ACC112 (cell line): Measurements from ENCODE around the gene TANGO2.

ENCODE experiments used
- H2AFZ ChIP-seq: fragments of 200-600 bp; sonication (generic); one replicate; pipeline ENCODE4 v1.6.0; 2017; ENCODE audit warnings: antibody characterized with exemption, low read length; ENCODE audit not compliant: unreplicated experiment
- H3K27ac ChIP-seq: fragments of 200-600 bp; sonication (generic); 2 replicates; pipeline ENCODE4 v1.5.1; 2014; ENCODE audit warnings: low read depth, mild to moderate bottlenecking, antibody characterized with exemption, low read length, moderate library complexity
- H3K27me3 ChIP-seq: fragments of 200-600 bp; sonication (generic); 2 replicates; pipeline ENCODE4 v1.6.1; 2014; ENCODE audit warnings: mild to moderate bottlenecking, antibody characterized with exemption, low read length, moderate library complexity, mixed read lengths; ENCODE audit not compliant: insufficient read depth
- H3K36me3 ChIP-seq: fragments of 200-600 bp; sonication (generic); 2 replicates; pipeline ENCODE4 v1.6.1; 2016; ENCODE audit warnings: mild to moderate bottlenecking, antibody characterized with exemption, low read length, moderate library complexity, mixed read lengths; ENCODE audit not compliant: insufficient read depth
- H3K4me1 ChIP-seq: fragments of 200-600 bp; sonication (generic); one replicate; pipeline ENCODE4 v1.6.1; 2016; ENCODE audit warnings: low read length, mixed read lengths; ENCODE audit not compliant: insufficient read depth, unreplicated experiment, control insufficient read depth
- H3K4me3 ChIP-seq: fragments of 200-600 bp; sonication (generic); 2 replicates; pipeline ENCODE4 v1.5.1; 2014; ENCODE audit warnings: mild to moderate bottlenecking, low read depth, low read length
- H3K79me2 ChIP-seq: fragments of 200-600 bp; sonication (generic); one replicate; pipeline ENCODE4 v1.6.0; 2016; ENCODE audit warnings: low read length; ENCODE audit not compliant: control insufficient read depth, unreplicated experiment, insufficient read depth

The TANGO2 gene

GRCh38 chr22:20009582-20010306 lies 11.2 kb upstream of the TANGO2 start:
- H3K27ac ChIP-seq = no peak overlapping the region
- no peaks in the 10 kb centered on the region for H3K36me3 ChIP-seq
- H3K79me2 ChIP-seq = no peaks in the 10 kb centered on the region
- no peaks in the 10 kb centered on the region for H3K27me3 ChIP-seq
- H2AFZ ChIP-seq = no peak overlapping the region
- H3K4me3 ChIP-seq = no peak overlapping the region
- no peaks in the 10 kb centered on the region for H3K4me1 ChIP-seq

DNA sequence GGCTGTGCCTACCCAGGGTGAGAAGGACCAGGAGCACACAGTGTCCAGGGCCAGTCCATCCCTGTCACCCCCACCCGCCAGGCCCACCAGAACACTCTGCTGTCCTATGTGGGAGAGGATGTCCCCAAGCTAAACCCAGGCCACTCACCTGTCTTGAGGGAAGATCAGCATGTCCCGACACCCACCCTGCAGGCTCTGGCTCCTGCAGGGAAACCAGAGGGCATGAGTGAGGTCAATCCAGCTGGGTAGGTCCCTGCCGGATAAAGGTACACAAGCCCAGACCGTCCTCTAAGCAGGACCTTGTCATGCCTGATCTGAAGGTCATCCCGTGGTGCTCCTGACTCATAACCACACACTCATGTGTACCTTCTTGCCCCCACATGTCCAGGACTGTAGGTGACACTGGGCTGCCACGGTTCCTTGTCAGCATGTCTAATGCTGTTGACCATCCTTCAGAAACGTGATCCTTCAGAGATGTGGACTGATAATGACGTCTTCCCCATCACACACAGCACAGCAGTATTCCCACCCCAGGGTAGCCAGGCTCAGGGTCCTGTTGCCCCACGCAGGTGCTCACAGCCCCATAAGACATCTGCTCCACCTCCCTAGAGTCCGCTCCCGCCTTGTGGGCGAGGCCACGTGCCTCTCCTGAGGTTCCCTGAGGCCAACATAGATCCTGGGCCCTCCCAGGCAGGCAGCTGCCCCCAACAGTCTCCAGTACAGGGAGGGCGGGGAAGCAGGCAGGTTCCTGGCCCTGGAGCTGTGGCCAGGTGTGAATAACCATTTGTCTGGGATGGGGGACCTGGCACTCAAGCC lies 10.4 kb upstream of the TANGO2 start:
- H3K4me1 ChIP-seq = no peaks in the 10 kb centered on the region
- no peak overlapping the region for H3K27ac ChIP-seq
- no peaks in the 10 kb centered on the region for H3K79me2 ChIP-seq
- H3K4me3 ChIP-seq = no peak overlapping the region
- no peak overlapping the region for H2AFZ ChIP-seq
- H3K27me3 ChIP-seq = peaks cover 5% of the 10 kb centered on the region
- H3K36me3 ChIP-seq = no peaks in the 10 kb centered on the region

DNA sequence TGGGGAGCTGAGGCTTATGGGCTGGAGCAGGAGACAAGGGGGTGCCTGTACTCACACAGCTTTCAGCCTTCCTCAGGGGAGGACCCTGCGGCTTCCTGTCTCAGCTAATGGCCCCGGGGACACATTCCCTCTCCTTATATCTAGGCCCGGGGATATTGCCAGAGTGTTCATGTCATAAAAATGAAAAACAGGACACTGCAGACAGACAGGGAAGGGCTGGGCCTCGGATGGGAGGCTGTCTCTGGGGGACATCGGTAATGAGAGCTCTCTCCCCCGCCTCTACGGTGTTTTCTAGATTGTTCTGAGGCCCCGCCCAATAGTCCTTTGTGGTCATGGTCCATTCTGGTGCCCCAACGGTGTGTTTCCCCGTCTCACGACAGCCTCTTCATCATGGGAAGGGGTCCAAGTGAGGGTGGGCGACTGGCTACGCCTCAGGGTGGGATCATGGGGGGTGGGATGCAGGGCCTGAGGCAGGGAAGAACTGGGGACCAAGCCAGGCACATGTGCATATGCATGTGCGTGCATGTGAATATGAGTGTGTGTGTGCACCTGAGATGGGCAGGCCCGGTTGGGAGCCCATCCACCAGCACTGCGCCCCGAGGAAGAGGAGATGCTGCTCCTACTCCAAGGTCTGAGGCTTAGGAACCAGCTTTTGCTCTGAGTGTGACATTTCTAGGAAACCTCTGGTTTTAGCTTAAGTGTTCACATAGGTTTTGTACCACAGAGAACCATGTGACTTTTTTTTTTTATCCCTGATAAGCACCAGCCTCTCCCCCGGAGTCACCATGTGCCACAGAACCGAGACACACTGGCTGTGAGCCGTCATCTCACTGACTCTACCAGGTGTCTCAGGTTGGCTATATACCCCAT lies 9.6 kb upstream of the TANGO2 start:
- peaks cover 14% of the 10 kb centered on the region for H3K27me3 ChIP-seq
- H2AFZ ChIP-seq = no peak overlapping the region
- no peaks in the 10 kb centered on the region for H3K4me1 ChIP-seq
- no peak overlapping the region for H3K27ac ChIP-seq
- H3K4me3 ChIP-seq = no peak overlapping the region
- H3K36me3 ChIP-seq = no peaks in the 10 kb centered on the region
- no peaks in the 10 kb centered on the region for H3K79me2 ChIP-seq

GRCh38 chr22:20011993-20012740 lies 8.7 kb upstream of the TANGO2 start:
- H3K4me3 ChIP-seq = no peak overlapping the region
- H3K27ac ChIP-seq = no peak overlapping the region
- H3K79me2 ChIP-seq = no peaks in the 10 kb centered on the region
- no peak overlapping the region for H2AFZ ChIP-seq
- peaks cover 17% of the 10 kb centered on the region for H3K27me3 ChIP-seq
- no peaks in the 10 kb centered on the region for H3K36me3 ChIP-seq
- H3K4me1 ChIP-seq = no peaks in the 10 kb centered on the region

DNA sequence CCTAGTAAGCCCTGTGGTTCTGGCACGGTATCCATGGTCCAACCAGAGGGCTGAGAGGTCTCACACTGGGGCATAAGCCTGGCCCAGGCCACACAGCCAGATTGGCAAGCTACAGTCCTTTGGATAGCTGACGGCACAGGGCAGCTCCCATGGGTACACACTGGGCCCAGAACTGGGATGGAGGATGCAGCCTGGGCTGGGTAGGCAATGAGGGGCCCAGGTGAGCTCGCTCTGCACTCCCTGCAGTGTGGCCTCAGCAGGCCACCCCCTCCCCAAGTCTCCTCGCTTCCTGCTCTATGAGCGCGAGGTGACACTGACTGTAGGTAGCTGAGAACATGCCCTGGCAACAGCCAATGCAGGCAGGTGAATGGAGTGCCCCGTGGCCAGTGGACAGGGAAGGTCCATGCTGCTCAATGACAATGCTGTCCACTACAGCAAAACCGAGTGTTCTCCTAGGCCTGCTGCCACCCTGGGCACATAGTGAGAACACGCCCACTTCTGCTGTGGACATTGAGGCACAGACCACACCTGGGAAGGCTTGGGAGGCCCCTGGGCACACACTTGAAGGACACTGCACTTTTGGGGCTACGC lies 8.1 kb upstream of the TANGO2 start:
- no peak overlapping the region for H2AFZ ChIP-seq
- H3K4me3 ChIP-seq = no peak overlapping the region
- no peaks in the 10 kb centered on the region for H3K4me1 ChIP-seq
- H3K27ac ChIP-seq = no peak overlapping the region
- H3K36me3 ChIP-seq = no peaks in the 10 kb centered on the region
- peaks cover 24% of the 10 kb centered on the region for H3K27me3 ChIP-seq
- H3K79me2 ChIP-seq = no peaks in the 10 kb centered on the region

DNA sequence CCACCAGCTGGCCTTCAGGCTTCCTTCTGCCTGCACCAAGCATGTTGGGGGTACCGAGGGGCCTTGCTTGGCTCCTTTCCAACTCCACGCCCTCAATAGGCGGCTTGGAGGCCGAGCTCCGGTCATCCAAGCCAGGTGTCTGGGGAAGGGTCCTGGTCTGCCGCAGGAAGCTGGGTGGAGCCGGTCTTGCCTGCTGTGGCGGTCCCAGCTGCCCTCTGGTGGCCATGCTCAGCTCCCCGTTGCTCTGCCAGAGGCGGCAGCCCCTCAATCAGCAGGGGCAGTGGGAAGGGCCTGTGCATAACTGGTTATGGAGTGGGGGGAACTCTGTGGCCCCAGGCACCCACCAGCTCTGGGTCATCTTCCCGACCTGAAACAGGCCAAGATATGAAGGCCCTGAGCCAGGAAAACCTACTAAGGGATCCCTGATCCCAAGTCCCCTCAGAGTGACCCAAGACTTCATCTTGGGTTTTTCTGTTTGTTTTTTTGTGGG lies 7.5 kb upstream of the TANGO2 start:
- Histone ChIP-seq H2AFZ (no peak overlapping the region), H3K4me1 (no peaks in the 10 kb centered on the region), H3K27me3 (peaks cover 26% of the 10 kb centered on the region), H3K27ac (no peak overlapping the region), H3K4me3 (no peak overlapping the region), H3K79me2 (no peaks in the 10 kb centered on the region), H3K36me3 (no peaks in the 10 kb centered on the region)

GRCh38 chr22:20014526-20015186 lies 6.3 kb upstream of the TANGO2 start:
- no peaks in the 10 kb centered on the region for H3K79me2 ChIP-seq
- H3K4me1 ChIP-seq = no peaks in the 10 kb centered on the region
- no peak overlapping the region for H3K27ac ChIP-seq
- H3K4me3 ChIP-seq = no peak overlapping the region
- H3K27me3 ChIP-seq = peaks cover 26% of the 10 kb centered on the region
- no peak overlapping the region for H2AFZ ChIP-seq
- H3K36me3 ChIP-seq = no peaks in the 10 kb centered on the region

DNA sequence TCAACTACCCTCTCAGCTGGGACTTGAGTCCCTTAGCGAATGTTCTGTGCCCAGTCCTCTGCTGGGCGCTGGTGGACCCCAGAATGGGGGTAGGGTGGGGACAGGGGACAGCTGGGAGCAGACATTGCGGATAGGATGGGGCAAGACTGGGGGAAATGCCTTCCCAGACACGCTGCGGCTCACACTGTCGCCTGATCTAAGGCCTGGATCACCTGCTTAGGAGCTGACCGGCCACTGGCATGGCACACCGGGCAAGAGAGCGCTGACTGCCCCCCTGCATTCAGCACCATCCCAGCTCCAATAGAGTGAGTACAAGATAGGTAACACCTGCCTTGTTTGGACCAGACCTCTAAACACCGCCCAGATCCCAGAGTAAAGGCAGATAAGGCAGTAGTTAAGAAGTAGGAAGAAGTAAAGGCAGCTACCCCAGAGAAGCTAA lies 5.7 kb upstream of the TANGO2 start:
- no peak overlapping the region for H3K27ac ChIP-seq

GRCh38 chr22:20015971-20016733 lies 4.8 kb upstream of the TANGO2 start:
- H3K4me1 ChIP-seq = no peaks in the 10 kb centered on the region
- no peaks in the 10 kb centered on the region for H3K36me3 ChIP-seq
- peak overlapping the region; percentile 50 for H2AFZ ChIP-seq
- H3K27me3 ChIP-seq = peaks cover 26% of the 10 kb centered on the region
- H3K79me2 ChIP-seq = no peaks in the 10 kb centered on the region
- H3K27ac ChIP-seq = no peak overlapping the region
- H3K4me3 ChIP-seq = peak overlapping the region; percentile 76

More for the DNA sequence above, 5.7 kb upstream of the TANGO2 start:
- H3K27me3 ChIP-seq = peaks cover 26% of the 10 kb centered on the region
- no peaks in the 10 kb centered on the region for H3K4me1 ChIP-seq
- H3K79me2 ChIP-seq = no peaks in the 10 kb centered on the region
- no peaks in the 10 kb centered on the region for H3K36me3 ChIP-seq
- H2AFZ ChIP-seq = no peak overlapping the region
- no peak overlapping the region for H3K4me3 ChIP-seq
